SKM-1 treated with dmso at 0.1 percent for 144 hours (cell line): ENCODE measurements around the gene GID4.

Experiments used
- DNase-seq: peaks from one replicate; lab custom pipeline; 2025; ENCODE audit not compliant: unreplicated experiment; lab: John Stamatoyannopoulos, UW

The GID4 gene

DNA sequence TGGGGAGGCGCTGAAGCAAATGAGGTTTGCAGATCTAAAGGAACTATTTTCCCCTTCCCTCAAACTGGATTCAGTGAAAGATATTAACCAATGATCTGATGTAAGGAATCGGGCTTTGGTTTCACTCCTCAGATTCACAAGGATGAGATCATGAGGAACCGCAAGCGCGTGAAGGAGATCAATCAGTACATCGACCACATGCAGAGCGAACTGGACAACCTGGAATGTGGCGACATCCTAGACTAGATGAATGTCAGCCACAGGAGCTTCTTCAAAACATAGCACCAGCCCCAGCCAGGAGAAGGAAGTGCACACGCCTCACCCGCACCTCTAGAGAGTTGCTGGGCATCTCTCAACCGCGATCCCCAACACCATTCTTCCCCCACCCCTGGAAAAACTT is 22.8 kb upstream of the GID4 start:
- no peak for DNase-seq

DNA sequence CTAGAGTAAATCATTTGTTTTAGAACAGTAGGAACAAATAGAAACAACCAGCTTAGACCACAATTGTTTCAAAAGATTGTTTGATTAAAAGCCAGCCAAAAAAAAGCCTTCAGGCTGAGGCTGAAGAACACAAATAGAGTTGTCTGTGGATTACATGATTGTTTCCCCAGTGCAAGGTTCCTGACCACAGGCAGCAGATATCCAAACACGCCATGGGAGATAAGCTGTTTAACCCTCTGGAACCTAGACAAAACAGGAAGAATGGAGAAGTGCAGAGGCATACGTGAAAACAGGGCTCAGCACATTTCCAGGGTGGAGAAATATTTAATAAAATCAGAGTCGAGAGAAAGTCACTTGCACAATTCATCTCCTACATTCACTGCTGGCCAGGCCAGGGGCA is 21.2 kb upstream of the GID4 start:
- no peak for DNase-seq

DNA sequence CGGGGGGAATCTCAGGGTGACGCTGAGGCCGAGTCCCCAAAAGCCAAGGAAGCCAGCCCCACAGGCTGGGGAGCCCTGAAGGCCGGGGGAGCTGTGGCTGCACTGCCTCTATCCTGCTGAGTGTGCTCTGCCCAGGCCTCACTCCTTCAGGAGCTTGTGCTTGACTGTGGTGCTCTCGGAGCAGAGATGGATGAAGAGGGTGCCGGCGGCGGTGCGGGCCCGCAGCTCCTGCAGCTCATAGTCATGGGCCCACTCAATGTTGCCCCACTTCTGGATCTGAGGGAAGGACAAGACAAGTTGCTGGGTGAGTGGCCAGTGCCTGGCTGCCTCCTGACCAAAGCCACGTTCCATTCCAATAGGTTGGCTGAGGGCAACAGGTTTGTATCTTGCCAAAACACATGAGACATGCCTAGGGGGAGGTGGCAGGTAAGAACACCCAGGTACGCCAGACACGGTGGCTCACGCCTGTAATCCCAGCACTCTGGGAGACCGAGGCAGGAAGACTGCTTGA is 20.7 kb upstream of the GID4 start:
- DNase-seq = no peak

DNA sequence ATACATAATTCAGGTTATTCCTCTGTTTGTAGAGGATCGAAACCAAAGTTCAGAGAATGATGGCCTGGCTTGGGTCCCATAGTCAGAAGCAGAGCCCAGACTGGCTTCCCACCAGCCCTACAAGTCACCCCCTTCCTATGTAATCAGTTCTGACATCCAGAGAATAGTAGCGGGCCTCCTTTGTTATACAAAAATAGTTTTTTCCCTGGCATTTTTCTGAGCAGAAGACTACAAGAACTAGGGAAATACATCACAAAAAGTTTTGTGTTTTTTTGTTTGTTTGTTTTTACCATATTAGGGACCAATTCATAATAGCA is 19.4 kb upstream of the GID4 start:
- DNase-seq = no peak

DNA sequence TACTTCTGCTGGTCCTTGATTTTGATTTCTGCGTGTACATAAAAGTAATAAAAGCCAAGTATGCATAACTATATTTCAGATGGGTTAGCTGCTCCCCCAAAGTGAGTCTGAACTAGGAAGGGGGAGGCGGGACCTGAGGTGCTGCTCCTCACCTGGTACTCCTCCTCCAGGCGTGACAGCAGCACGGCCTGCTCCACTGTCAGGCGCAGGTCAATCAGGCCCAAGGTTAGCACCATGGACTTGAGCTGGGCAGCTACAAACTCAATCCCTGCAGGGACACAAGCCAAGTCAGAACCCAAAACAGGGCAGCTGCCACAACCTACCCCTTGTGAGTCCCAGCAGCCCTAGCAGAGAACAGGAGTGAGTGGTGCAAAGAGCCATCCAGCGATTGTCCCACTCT is 18.2 kb upstream of the GID4 start:
- DNase-seq = no peak

DNA sequence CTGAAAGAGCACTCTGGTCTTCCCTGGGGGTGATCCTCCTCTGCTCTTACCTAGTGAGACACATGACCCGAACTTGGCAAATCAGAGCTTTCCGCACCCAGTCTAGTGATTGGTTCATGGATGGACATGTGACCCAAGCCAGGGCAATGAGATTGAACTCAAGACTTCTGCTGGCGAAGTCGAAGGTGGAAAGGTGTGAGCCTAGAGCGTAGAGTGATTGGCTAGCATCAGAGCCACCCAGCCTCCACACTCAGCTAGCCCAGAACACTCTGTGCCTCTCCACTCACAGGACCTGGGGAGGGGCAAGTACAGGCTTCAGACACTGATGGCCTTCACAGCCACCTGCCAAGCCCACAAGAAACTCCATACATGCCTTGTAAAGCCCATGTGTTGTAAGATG is 17.8 kb upstream of the GID4 start:
- DNase-seq = no peak

DNA sequence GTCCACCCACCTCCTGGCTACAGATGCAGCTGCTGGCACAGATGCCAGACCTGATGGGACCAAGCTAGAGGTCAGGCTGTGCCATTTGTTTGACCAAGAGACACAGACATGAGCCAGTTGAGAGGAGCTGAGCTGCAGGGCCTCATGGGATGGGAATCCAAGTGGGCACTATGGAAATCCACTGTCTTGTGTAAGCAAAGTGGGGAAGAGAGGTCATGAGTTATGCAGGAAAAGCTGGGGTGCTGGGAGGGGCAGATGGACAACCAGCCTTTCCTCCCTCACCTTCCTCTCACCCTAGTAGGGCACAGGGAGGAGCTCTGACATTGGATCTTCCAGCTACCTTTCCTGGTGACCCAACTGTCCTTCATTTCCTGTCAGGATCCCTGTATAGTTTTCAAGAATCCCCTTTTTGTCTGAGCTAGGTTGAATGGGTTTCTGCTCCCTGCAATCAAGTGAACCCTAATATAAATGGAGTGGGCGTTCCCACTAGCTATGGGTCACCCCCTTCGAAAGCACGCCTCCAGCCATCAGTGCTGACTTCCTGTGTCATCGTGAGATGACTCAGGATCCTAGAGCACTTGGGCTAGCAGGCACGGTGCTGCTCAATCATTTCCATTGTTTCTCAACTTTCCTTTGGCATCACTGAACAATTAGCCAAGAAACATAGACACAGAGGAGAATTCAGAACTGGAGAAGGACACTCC is 13.8 kb upstream of the GID4 start:
- no peak for DNase-seq

DNA sequence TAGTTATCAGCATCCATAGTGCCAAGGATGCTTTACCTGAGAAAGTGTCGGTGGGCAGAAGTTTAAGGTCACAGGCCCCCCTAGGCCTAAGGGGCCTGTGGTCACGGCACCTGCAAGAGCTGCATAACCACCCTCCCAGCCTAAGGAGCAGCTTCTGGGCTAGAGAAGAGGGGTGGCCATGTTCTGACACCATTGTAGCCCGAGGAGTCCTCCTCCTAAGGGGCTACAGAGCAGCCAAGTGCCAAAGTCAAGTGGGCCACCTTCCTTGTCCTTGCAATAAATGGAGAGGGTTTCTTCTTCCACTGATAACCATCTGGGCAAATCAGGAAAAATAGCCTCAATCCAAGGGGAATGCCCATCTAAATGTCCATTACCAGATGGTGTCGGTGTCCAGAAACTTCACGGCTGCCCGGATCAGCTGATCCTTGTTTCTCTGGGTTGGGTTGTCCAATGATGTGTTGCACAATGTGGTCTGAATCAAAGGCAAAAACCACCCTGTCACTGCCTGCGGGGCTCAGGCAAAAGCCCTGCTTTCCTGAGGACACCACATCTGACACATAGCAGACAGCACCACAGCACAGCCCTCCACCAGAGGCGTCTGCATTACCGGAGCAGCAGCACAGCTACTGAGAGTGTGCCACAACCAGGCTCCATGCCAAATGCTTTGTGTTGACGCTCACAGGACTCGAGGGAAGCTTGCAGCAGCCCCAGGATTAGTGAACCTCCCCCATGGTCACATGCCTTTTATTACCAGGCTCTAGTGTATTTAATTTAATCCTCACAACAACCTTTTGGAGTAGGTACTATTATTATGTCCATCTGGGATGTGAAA is 13.0 kb upstream of the GID4 start:
- DNase-seq = no peak

DNA sequence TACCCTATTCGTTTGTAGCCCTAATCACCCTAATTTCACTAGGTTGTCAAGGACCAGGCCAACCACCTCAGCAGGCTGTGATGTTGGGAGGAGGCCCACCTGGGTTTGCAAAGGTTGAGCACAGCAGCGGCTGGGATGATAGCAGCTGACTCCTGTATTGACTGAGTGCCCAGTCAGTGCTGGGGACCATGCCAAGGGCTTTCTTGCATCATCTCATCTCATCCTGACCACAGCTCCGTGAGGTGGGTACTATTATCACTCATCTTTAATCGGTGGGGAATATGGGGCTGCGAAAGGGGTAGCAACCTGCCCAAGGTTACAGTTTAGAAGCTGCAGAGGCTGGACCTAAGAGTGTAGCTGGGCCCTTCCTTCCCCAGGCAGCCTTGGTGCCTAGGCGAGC is 11.9 kb upstream of the GID4 start:
- no peak for DNase-seq

DNA sequence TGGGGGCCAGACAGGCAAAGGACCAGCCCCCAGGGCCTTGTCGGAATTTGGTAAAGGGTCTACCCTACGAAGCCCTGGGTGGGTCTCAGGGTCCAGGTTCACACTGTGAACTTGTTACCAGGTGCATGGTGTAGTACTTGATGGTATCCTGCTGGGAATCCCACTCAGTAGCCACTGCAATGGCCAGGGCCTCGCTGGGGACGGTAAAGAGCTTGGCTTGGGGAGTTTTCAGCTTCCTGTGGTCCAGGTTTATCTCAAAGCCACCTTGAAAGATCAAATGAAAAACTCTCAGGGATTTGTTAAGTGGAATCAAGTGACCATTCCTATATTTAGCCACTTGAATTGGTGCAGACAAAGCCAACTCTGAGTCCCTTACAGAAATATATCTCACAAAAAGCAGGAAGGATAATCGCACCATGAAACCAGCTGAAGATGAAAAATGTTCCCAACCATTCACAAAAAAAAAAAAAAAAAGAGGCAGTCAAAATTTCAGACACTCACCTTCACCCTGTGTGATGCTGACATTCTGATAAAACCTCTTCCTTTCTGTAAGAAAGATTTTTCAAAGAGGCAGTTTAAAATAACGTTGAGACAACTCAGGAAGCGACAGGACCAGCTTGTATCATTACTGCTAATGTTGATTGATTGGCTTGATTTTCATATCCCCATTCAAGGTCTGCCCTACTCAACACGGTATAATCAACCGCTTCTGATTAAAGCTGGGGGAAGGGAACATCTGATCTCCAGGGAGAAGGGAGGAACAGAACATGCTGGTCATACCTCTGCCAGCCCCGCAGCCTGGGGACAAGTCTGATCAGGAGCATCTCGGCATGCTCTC is 10.9 kb upstream of the GID4 start:
- no peak for DNase-seq

DNA sequence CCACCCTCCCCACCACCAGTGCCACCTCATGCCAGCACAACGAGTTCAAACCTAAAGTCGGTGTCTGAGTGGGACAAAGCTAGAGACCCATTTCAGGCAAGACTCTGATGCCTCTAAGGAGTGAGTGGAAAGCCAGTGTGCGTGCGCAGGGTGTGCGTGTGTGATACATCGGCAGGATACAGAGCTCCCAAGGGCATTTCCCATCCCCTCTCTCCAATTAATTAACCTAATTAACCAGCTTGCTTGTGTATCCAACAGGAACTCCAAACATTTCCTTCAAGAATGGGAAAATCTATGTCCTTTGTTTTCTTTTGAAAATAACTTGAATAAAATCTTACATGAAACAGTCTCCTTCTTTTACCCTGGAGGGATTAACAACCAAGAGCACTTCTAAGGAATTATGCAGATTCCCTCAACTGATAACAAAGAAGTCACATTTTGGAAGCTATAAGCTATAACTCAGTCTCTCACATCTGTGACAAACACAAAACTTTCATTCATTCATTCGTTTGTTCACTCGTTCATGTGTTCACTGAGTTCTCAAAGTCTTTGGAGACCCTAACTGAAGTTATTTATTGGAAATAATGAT is 10.2 kb upstream of the GID4 start:
- DNase-seq = no peak

DNA sequence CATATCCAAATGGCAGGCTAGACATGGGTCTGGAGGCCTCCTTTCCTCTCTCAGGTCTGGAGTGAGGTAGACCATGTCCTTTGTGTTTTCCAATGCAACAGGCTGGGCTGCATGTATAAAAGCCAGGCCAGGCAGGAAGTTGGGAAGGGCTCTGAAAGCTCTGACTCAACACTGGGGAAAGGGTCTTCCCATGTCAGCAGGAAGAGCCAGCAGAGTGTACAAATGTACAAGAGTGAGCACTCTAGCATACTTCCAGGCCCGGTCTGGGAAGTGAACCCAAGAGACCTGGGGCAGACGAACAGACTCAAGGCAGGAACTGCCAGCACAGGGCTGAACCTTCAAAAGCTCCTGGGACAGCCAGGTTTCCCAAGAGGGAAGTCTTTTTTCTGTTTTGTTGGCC is 7.3 kb upstream of the GID4 start:
- no peak for DNase-seq

DNA sequence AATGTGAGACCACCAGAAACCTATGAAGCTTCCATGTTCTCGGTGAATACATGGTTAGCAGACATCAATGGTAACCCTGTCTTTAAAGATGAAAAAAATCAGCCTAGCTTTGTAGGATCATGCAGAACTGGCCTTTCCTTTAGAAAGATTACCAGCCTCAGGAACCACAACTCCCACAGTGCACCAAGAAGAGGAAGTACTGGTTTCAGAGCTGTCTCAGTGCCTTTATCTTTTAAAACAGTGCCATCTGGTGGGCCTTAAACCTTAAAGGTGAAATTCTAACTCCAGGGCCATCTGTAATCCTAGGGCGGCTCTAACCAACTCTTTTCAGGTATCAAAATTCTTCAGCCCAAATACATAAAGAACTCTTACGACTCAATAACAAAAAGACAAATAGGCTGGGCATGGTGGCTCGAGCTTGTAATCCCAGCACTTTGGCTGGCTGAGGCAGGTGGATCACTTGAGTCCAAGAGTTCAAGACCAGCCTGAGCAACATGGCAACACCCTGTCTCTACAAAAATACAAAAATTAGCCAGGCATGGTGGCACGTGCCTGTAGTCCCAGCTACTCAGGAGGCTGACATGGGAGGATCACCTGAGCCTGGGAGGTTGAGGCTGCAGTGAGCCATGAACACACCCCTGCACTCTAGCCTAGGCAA is 5.6 kb upstream of the GID4 start:
- peak; percentile 89 for DNase-seq

DNA sequence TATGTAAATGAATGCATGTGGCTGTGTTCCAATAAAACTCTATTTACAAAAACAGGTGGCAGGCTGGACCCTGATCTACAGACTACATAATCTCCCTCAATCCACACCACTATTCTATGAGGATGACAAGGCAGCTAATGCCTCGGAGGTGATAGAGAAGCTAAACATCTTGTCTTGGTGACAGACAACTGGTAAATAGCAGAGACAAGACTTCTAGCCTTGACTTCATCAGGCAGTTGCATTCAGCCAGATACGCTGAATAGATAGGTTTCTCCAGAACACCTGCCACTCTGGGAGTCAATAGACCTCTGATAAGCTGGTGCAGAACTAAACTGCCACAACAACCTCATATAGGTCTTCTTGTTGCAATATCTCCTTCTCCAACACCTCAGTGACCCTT is 3.5 kb upstream of the GID4 start:
- DNase-seq = no peak

DNA sequence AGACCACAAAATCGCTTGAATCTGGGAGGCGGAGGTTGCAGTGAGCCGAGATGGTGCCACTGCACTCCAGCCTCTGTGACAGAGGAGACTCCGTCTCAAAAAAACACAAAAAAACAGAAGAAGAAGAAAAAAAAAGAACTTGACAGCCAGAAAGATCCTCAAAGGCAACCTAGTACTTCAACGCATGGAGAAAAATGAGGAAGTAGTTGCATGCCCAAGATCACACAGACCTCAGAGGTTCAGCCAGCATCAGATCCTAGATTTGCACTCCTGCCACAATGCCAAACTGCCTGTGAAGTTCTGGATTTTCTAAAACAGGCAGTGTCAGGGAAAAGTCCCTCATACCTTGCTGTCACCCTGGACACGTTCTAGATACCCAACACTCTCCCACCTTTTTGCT is 1.7 kb upstream of the GID4 start:
- peak; percentile 82 for DNase-seq

DNA sequence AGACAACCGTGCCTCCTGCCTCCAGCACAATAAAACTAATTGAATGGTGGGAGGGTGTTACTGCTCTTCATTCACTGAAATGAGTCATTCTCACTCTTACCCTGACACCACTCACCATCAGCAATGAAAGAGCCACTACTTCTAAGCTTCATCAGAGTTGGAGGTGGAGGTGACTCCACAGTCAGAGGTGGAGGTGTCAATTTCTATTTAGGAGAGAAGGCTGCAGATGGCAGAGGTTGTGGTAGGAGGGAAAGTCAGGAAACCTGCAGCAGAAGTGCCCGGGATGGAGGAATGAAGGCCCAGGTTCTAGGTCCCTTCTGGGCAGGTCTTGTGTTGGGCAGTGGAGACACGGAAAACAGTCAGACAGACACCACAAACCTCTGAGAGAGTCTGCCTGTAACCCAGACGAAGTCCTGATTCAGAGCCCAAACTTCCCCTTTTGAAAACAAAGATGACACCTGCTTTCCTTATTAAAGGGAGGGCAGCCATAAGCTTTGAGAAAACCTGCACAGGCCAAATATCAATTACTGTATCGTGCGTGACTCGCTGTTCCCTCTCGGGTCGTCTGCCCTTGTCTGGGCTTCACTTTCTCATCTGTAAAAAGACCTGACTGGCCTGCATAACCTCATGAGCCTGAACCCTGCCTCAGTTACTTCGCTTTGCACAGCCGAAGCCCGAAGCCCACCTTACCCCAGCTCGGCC is 908 bp upstream of the GID4 start:
- peak; percentile 76 for DNase-seq

DNA sequence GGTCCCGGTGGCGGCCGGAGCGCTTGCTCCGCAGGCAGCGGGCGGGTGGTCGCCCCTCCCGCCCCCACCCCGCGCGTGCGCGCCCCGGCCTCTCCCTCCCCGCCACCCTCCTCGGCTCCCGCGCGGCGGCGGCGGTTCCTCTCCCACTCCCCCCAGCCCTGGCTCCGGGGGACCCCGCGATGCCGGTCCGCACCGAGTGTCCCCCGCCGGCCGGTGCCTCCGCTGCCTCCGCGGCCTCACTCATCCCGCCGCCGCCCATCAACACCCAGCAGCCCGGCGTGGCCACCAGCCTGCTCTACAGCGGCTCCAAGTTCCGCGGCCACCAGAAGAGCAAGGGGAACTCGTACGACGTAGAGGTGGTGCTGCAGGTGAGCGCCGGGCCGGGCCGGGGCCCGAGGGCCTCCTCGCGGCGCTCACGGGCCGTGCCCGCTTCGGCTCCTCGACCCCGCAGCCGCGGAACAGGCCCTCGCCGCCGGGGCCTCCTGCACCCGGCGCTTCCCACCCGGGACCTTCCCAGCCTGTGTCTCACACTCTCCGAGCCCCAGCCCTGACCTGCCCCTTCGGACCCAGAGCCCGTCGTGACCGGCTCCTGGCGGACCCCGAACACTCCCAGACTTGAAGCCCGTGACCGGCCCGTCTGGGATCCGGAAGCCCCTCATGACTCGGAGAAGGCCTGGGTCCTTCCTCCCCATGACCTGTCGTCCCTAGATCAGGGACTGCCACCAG is 490 bp downstream of the GID4 start:
- no peak for DNase-seq

DNA sequence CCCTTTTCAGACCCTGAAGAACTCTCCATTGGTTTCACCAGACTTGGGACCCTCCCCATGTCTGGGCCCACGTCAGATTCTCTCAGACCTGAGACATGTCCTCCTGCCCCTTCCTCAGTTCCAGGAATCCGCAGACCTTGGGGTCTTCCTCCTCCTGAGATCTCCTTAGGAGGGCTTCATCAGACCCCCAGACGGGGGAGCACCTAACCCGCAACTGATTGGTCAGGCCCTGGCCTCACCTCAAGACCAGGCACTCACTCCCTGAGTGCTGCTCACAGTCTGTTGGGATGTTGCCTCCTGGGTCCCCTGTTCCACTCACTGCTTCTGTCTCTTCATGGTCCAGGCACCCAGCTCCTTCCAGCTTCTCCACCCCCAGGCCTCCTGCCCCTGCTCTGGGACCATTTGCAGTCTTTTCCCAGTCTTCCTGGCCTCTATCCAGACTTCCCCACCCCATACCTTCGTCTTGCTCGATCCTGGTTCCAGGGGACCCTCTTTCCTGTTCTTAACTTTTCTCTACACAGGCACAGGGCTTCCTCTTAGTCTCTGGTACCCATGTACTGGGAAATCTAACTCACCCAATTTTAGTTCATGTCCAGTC is 1.2 kb downstream of the GID4 start:
- DNase-seq = no peak

DNA sequence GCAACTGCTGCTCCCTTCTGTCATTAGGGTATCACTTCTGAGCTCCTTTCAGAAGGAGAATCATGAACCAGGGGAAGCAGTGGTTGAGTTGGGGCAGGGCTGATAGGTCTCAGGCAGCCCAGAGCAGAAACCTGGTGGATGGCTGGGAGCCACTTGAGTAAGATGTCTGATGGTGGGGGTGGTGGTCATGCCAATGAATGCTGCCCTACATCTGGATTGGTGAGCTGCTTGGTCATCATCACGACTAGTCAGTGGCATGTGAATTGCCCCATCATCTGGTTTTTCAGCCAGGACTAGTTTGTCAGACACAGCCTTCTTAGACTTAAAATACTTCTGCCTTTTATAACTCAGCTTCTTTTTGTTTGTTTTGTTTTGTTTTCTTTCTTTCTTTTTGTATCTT is 2.6 kb downstream of the GID4 start:
- DNase-seq = no peak
